OCI-M1 (cell line): ENCODE measurements around the gene TRPM2.

ENCODE experiments used
- DNase-seq: peaks from one replicate; lab custom pipeline; 2025; lab: John Stamatoyannopoulos, UW

Gene TRPM2

GRCh38 chr21:44431300-44431699 is 77.9 kb downstream of the TRPM2 start:
- DNase-seq, result no peak

- DNase-seq, result no peak
Observed at GRCh38 chr21:44432841-44433790, 79.7 kb downstream of the TRPM2 start.

- no peak for DNase-seq
Observed at GRCh38 chr21:44433791-44434567, 80.6 kb downstream of the TRPM2 start.

- DNase-seq, result no peak
Observed at GRCh38 chr21:44434568-44434925, 81.1 kb downstream of the TRPM2 start.

- no peak for DNase-seq
Observed at GRCh38 chr21:44434936-44435635, 81.7 kb downstream of the TRPM2 start.

- no peak for DNase-seq
Observed at GRCh38 chr21:44436111-44436611, 82.7 kb downstream of the TRPM2 start.

GRCh38 chr21:44436958-44437357 is 83.5 kb downstream of the TRPM2 start:
- no peak for DNase-seq

- no peak for DNase-seq
Observed at GRCh38 chr21:44437371-44437695, 83.9 kb downstream of the TRPM2 start.

GRCh38 chr21:44437696-44438431 is 84.4 kb downstream of the TRPM2 start:
- no peak for DNase-seq

GRCh38 chr21:44438531-44439210 is 85.2 kb downstream of the TRPM2 start:
- no peak for DNase-seq

- DNase-seq, result no peak
Observed at GRCh38 chr21:44439211-44439600, 85.8 kb downstream of the TRPM2 start.

GRCh38 chr21:44440241-44441040 is 87.0 kb downstream of the TRPM2 start:
- DNase-seq, result no peak

GRCh38 chr21:44441041-44441400 is 87.6 kb downstream of the TRPM2 start:
- DNase-seq, result no peak

- DNase-seq, result no peak
Observed at GRCh38 chr21:44441581-44442265, 88.3 kb downstream of the TRPM2 start.

- DNase-seq, result no peak
Observed at GRCh38 chr21:44442266-44443125, 89.1 kb downstream of the TRPM2 start.

GRCh38 chr21:44443291-44443890 is 90.0 kb downstream of the TRPM2 start:
- no peak for DNase-seq

- no peak for DNase-seq
Observed at GRCh38 chr21:44443891-44444285, 90.5 kb downstream of the TRPM2 start.

- DNase-seq, result no peak
Observed at GRCh38 chr21:44444286-44444931, 91.0 kb downstream of the TRPM2 start.
